Keratinocyte (primary cell): ENCODE data around the gene HOPX. TPM values are rescaled to one million over a fixed set of nuclear protein-coding genes. Genes with fewer than 3 reads are reported as not detected.

Experiments
- DNase-seq: peaks from one replicate; pipeline ENCODE4 v3.0.0-alpha.2; 2011; ENCODE audit warnings: low read depth, missing footprints, low spot score
- FAIRE-seq: peaks from 2 replicates; lab custom pipeline; 2011; peaks lifted over from hg19 to GRCh38; lab: Jason Lieb, UNC
- H2AFZ ChIP-seq: 2 replicates; pipeline ENCODE4 v1.6.0; 2012; ENCODE audit warnings: low read length, control low read depth, inconsistent platforms; ENCODE audit not compliant: control insufficient read depth
- H3K27ac ChIP-seq: 2 replicates; pipeline ENCODE4 v1.5.1; 2011; ENCODE audit warnings: low read length; ENCODE audit not compliant: control insufficient read depth, insufficient read depth
- H3K27me3 ChIP-seq: 3 replicates; pipeline ENCODE4 v1.6.0; 2011; ENCODE audit warnings: low read length; ENCODE audit not compliant: control insufficient read depth, insufficient read depth; ENCODE audit errors: extremely low read depth
- H3K36me3 ChIP-seq, 2 experiments: 2 replicates in 1 of 2; 3 replicates in 1 of 2; pipeline ENCODE4 v1.5.1; 2011; ENCODE audit warnings: low read length in 2 of 2, mild to moderate bottlenecking in 1 of 2; ENCODE audit not compliant: control insufficient read depth in 2 of 2, insufficient read depth in 2 of 2; ENCODE audit errors: extremely low read depth in 1 of 2
- H3K4me1 ChIP-seq: 3 replicates; pipeline ENCODE4 v1.5.1; 2011; ENCODE audit warnings: low read length; ENCODE audit not compliant: control insufficient read depth, insufficient read depth; ENCODE audit errors: extremely low read depth
- H3K4me2 ChIP-seq: 3 replicates; pipeline ENCODE4 v1.6.0; 2011; ENCODE audit warnings: low read depth, low read length; ENCODE audit not compliant: control insufficient read depth, insufficient read depth; ENCODE audit errors: extremely low read depth
- H3K4me3 ChIP-seq, 3 experiments: fragments of 200-600 bp in 1 of 3; sonication (generic) in 1 of 3; 2 replicates in 2 of 3; 3 replicates in 1 of 3; pipeline ENCODE4 v1.5.1; 2011 to 2016; ENCODE audit warnings: low read length in 3 of 3, mild to moderate bottlenecking in 3 of 3, control low read depth in 2 of 3, inconsistent platforms in 1 of 3, low read depth in 1 of 3, mixed read lengths in 1 of 3, mixed run types in 1 of 3, moderate library complexity in 1 of 3; ENCODE audit not compliant: control insufficient read depth in 2 of 3, insufficient read depth in 2 of 3; ENCODE audit errors: extremely low read depth in 1 of 3
- H3K79me2 ChIP-seq: 2 replicates; pipeline ENCODE4 v1.6.0; 2012; ENCODE audit warnings: low read length; ENCODE audit not compliant: control insufficient read depth, insufficient read depth
- H3K9ac ChIP-seq: 3 replicates; pipeline ENCODE4 v1.6.0; 2011; ENCODE audit warnings: low read length; ENCODE audit not compliant: control insufficient read depth, insufficient read depth; ENCODE audit errors: extremely low read depth
- H3K9me1 ChIP-seq: 3 replicates; pipeline ENCODE4 v1.6.0; 2011; ENCODE audit warnings: low read length; ENCODE audit not compliant: control insufficient read depth, insufficient read depth; ENCODE audit errors: extremely low read depth
- H3K9me3 ChIP-seq: 2 replicates; pipeline ENCODE4 v1.5.1; 2012; ENCODE audit warnings: low read depth, low read length; ENCODE audit not compliant: control insufficient read depth
- H4K20me1 ChIP-seq: 3 replicates; pipeline ENCODE4 v1.6.0; 2011; ENCODE audit warnings: low read length; ENCODE audit not compliant: control insufficient read depth, insufficient read depth; ENCODE audit errors: extremely low read depth
- CTCF ChIP-seq, 3 experiments: IDR thresholded peaks in 1 of 3; conservative IDR thresholded peaks in 1 of 3; optimal IDR thresholded peaks in 1 of 3; 2 replicates in 2 of 3; 3 replicates in 1 of 3; pipeline versions ENCODE3 to v1.5.1; 2011; ENCODE audit warnings: low read length in 3 of 3, mild to moderate bottlenecking in 3 of 3, moderate library complexity in 2 of 3, control low read depth in 1 of 3, inconsistent platforms in 1 of 3; ENCODE audit not compliant: insufficient read depth in 2 of 3; ENCODE audit errors: extremely low read depth in 1 of 3
- EZH2 ChIP-seq: IDR thresholded peaks from one replicate; pipeline ENCODE4 v1.6.1; 2012; ENCODE audit warnings: inconsistent platforms, mild to moderate bottlenecking, low read length, moderate library complexity
- dilution Hi-C: fragments of 300-500 bp; cut with MboI; formaldehyde crosslinking; loops from one replicate; pipeline ENCODE4 v1.7.0; 2020; ENCODE audit warnings: low sequenced_read_pairs; ENCODE audit not compliant: extremely low pct_ligation_motif_present
- polyA plus RNA-seq, 5 experiments: library from polyadenylated mRNA; depleted of rRNA in 3 of 5; stranded (reverse) in 3 of 5; stranded (forward) in 1 of 5; unstranded in 1 of 5; fragments of >200 nt; gene quantifications; 1 replicate in 1 of 5; 2 replicates in 3 of 5; 3 replicates in 1 of 5; pipeline versions ENCODE4 v1.2.1 to v1.2.3, GENCODE V29; 2011 to 2012; ENCODE audit warnings: missing spikeins in 2 of 5, low read depth in 1 of 5, low replicate concordance in 1 of 5

HOPX gene
- polyA plus RNA-seq, 1 donor (not counting 4 experiments of a cell fraction or from before 2014, with no cell fraction given): 8.5 TPM

GRCh38 chr4:56656346-56656643 lies 24.8 kb downstream of the HOPX start:
- Histone ChIP-seq H3K27ac (no peak overlapping the region), H3K4me3 (peak overlapping the region; percentile 16 to 62 (median 62)), H3K9me3 (no peaks in the 10 kb centered on the region), H2AFZ (no peak overlapping the region), H3K4me2 (peak overlapping the region; percentile 79), H3K79me2 (no peaks in the 10 kb centered on the region), H3K36me3 (no peaks in the 10 kb centered on the region), H3K27me3 (peaks cover 61% of the 10 kb centered on the region), H3K9me1 (no peaks in the 10 kb centered on the region), H3K4me1 (peaks cover 37% of the 10 kb centered on the region), H4K20me1 (no peaks in the 10 kb centered on the region), H3K9ac (peak overlapping the region; percentile 37)
- TF ChIP-seq CTCF (optimal IDR thresholded peaks at IDR 0.05 in 1 of 3, IDR thresholded peaks at IDR 0.05 in 1 of 3, conservative IDR thresholded peaks at IDR 0.05 in 1 of 3; ENCODE audit: extremely low read depth in 1 of 3, insufficient read depth in 2 of 3, low read length in 3 of 3): peak; percentile 29 to 52 (median 45)
- TF ChIP-seq EZH2: no peak
- DNase-seq: no peak
- no peak for FAIRE-seq
- dilution Hi-C loops: no loop called here

- FAIRE-seq: no peak
- TF ChIP-seq CTCF (optimal IDR thresholded peaks at IDR 0.05 in 1 of 3, IDR thresholded peaks at IDR 0.05 in 1 of 3, conservative IDR thresholded peaks at IDR 0.05 in 1 of 3; ENCODE audit: extremely low read depth in 1 of 3, insufficient read depth in 2 of 3, low read length in 3 of 3): no peak
- TF ChIP-seq EZH2: no peak
- peak overlapping the region; percentile 37 for H3K9ac ChIP-seq
Observed at GRCh38 chr4:56655627-56656345, 25.3 kb downstream of the HOPX start.

More at GRCh38 chr4:56655627-56656345, 25.3 kb downstream of the HOPX start:
- Histone ChIP-seq H3K4me1 (peaks cover 37% of the 10 kb centered on the region), H3K4me3 (peak overlapping the region; percentile 21 to 62 (median 62)), H3K27me3 (peaks cover 61% of the 10 kb centered on the region), H3K4me2 (peak overlapping the region; percentile 79), H4K20me1 (no peaks in the 10 kb centered on the region), H3K36me3 (no peaks in the 10 kb centered on the region), H2AFZ (peak overlapping the region; percentile 71), H3K79me2 (no peaks in the 10 kb centered on the region), H3K9me3 (no peaks in the 10 kb centered on the region), H3K9me1 (no peaks in the 10 kb centered on the region), H3K27ac (no peak overlapping the region)
- dilution Hi-C loops: no loop called here
- DNase-seq: no peak
